Breast epithelium (tissue), 4 donors: Measurements from ENCODE around the gene SLC4A9. TPM values are rescaled to one million over a fixed set of nuclear protein-coding genes. Genes with fewer than 3 reads are reported as not detected.
A peak's percentile ranks its signal among the peaks of the same experiment; 100 is the strongest.

ENCODE experiments used
- DNase-seq, 2 donors: peaks; one replicate each; pipeline ENCODE4 v3.0.0-alpha.2; 2019; ENCODE audit warnings: low spot score in 2 of 2
- H3K27ac ChIP-seq, 2 donors: fragments of 200-600 bp; sonication (generic) in 1 of 2; one replicate each; pipeline ENCODE4 v1.5.1; 2016 to 2019; ENCODE audit warnings: mild to moderate bottlenecking in 1 of 2
- H3K27me3 ChIP-seq, 2 donors: fragments of 200-600 bp; sonication (generic) in 1 of 2; one replicate each; pipeline versions ENCODE4 v1.5.1 to v1.6.0; 2017 to 2019; ENCODE audit warnings: control low read depth in 1 of 2, mild to moderate bottlenecking in 1 of 2
- H3K36me3 ChIP-seq: fragments of 200-600 bp; one replicate; pipeline ENCODE4 v1.5.1; 2019
- H3K4me1 ChIP-seq, 2 donors: fragments of 200-600 bp; sonication (generic); one replicate each; pipeline ENCODE4 v1.5.1; 2016 to 2019; ENCODE audit warnings: control low read depth in 1 of 2
- H3K4me3 ChIP-seq, 3 donors: fragments of 200-600 bp; sonication (generic); 1 replicate in 2 of 3; 2 replicates in 1 of 3; pipeline ENCODE4 v1.5.1; 2016 to 2019; ENCODE audit warnings: mild to moderate bottlenecking in 3 of 3, moderate library complexity in 2 of 3
- H3K9me3 ChIP-seq, 2 donors: fragments of 200-600 bp; sonication (generic) in 1 of 2; one replicate each; pipeline ENCODE4 v1.5.1; 2016 to 2019; ENCODE audit warnings: control low read depth in 1 of 2
- POLR2A ChIP-seq: fragments of 450-650 bp; IDR thresholded peaks from one replicate; pipeline ENCODE4 v1.6.1; 2016; ENCODE audit warnings: antibody characterized with exemption, mild to moderate bottlenecking, moderate library complexity
- POLR2AphosphoS5 ChIP-seq, 3 donors: sonication (generic); formaldehyde crosslinking; IDR thresholded peaks; one replicate each; pipeline ENCODE4 v1.6.1; 2017; ENCODE audit warnings: antibody characterized with exemption in 3 of 3
- intact Hi-C: fragments of 100-400 bp; cut with DNase I; formaldehyde crosslinking; loops from one replicate; pipeline ENCODE4 v1.15.1; 2023; ENCODE audit warnings: low total_unique reads
- total RNA-seq, 3 donors: library from RNA; depleted of rRNA; stranded (reverse); fragments of >200 nt; gene quantifications; one replicate each; pipeline ENCODE4 v1.1.0, GENCODE V29; 2016
- TF ChIP-seq, protein P1 (sequence below), 3 donors: fragments of 450-650 bp; IDR thresholded peaks; one replicate each; pipeline ENCODE4 v1.5.1; 2016 to 2017; ENCODE audit warnings: antibody characterized with exemption in 3 of 3, mild to moderate bottlenecking in 3 of 3, moderate library complexity in 3 of 3

The SLC4A9 gene, protein sequence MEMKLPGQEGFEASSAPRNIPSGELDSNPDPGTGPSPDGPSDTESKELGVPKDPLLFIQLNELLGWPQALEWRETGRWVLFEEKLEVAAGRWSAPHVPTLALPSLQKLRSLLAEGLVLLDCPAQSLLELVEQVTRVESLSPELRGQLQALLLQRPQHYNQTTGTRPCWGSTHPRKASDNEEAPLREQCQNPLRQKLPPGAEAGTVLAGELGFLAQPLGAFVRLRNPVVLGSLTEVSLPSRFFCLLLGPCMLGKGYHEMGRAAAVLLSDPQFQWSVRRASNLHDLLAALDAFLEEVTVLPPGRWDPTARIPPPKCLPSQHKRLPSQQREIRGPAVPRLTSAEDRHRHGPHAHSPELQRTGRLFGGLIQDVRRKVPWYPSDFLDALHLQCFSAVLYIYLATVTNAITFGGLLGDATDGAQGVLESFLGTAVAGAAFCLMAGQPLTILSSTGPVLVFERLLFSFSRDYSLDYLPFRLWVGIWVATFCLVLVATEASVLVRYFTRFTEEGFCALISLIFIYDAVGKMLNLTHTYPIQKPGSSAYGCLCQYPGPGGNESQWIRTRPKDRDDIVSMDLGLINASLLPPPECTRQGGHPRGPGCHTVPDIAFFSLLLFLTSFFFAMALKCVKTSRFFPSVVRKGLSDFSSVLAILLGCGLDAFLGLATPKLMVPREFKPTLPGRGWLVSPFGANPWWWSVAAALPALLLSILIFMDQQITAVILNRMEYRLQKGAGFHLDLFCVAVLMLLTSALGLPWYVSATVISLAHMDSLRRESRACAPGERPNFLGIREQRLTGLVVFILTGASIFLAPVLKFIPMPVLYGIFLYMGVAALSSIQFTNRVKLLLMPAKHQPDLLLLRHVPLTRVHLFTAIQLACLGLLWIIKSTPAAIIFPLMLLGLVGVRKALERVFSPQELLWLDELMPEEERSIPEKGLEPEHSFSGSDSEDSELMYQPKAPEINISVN
- total RNA-seq: not detected

- no peaks in the 10 kb centered on the region for H3K36me3 ChIP-seq
- intact Hi-C loops: no loop called here
- H3K27me3 ChIP-seq: no peaks in the 10 kb centered on the region
- no peak within 1 kb of the TSS for H3K27ac ChIP-seq
- DNase-seq: no peak
- no peak within 1 kb of the TSS for H3K4me3 ChIP-seq
- no peaks in the 10 kb centered on the region for H3K4me1 ChIP-seq
- no peaks in the 10 kb centered on the region for H3K9me3 ChIP-seq
- TF ChIP-seq, protein P1, sequence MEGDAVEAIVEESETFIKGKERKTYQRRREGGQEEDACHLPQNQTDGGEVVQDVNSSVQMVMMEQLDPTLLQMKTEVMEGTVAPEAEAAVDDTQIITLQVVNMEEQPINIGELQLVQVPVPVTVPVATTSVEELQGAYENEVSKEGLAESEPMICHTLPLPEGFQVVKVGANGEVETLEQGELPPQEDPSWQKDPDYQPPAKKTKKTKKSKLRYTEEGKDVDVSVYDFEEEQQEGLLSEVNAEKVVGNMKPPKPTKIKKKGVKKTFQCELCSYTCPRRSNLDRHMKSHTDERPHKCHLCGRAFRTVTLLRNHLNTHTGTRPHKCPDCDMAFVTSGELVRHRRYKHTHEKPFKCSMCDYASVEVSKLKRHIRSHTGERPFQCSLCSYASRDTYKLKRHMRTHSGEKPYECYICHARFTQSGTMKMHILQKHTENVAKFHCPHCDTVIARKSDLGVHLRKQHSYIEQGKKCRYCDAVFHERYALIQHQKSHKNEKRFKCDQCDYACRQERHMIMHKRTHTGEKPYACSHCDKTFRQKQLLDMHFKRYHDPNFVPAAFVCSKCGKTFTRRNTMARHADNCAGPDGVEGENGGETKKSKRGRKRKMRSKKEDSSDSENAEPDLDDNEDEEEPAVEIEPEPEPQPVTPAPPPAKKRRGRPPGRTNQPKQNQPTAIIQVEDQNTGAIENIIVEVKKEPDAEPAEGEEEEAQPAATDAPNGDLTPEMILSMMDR (IDR thresholded peaks at IDR 0.05): no peak
- TF ChIP-seq POLR2AphosphoS5 (IDR thresholded peaks at IDR 0.05): no peak
- no peak for TF ChIP-seq POLR2A
Observed at GRCh38 chr5:140360101-140360500, at the start of gene SLC4A9. TSS of gene SLC4A9 (plus strand) at chr5:140360194. CDS start at chr5:140360237, 43 bp downstream.

- TF ChIP-seq, protein P1 (IDR thresholded peaks at IDR 0.05): no peak
- no peak for TF ChIP-seq POLR2A
- TF ChIP-seq POLR2AphosphoS5 (IDR thresholded peaks at IDR 0.05): no peak
- no peak overlapping the region for H3K4me3 ChIP-seq
- no peaks in the 10 kb centered on the region for H3K36me3 ChIP-seq
- H3K27me3 ChIP-seq: no peaks in the 10 kb centered on the region
- H3K9me3 ChIP-seq: no peaks in the 10 kb centered on the region
- no peaks in the 10 kb centered on the region for H3K4me1 ChIP-seq
- no peak for DNase-seq
- no peak overlapping the region for H3K27ac ChIP-seq
- intact Hi-C loops: no loop called here
Observed at GRCh38 chr5:140310434-140310833, 49.6 kb upstream of the SLC4A9 start.

DNA sequence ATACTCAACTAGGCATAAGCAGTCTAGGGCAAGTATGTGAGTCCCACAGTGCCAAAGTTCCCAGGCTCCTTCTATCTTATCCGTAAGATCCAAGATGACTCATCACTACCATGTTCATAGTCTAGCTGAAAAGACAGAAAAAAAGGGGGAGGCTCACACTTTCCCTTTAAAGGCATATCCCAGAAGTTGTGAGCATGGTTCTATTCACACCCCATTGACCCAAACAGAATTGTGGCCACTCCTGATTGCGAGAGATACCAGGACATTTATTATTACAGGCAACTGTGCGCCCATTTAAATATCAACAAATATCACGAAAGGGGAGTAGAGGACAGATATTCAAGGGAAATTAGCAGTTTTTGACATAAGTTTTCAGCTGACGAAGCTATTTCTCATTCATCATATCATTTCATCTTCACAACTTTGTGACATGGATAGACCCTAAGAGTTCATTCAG is 49.0 kb upstream of the SLC4A9 start:
- DNase-seq: no peak
- Histone ChIP-seq H3K9me3 (no peaks in the 10 kb centered on the region), H3K4me3 (no peak overlapping the region), H3K27ac (peak overlapping the region in 1 of 2 donors; percentile 70), H3K36me3 (no peaks in the 10 kb centered on the region), H3K4me1 (no peaks in the 10 kb centered on the region), H3K27me3 (no peaks in the 10 kb centered on the region)
- TF ChIP-seq POLR2AphosphoS5 (IDR thresholded peaks at IDR 0.05) (no peak), POLR2A (no peak)
- TF ChIP-seq, protein P1 (IDR thresholded peaks at IDR 0.05): no peak
- intact Hi-C loops: no loop called here

- intact Hi-C loops: no loop called here
- no peak overlapping the region for H3K4me3 ChIP-seq
- peak overlapping the region; percentile 68 to 70 for H3K27ac ChIP-seq
- no peaks in the 10 kb centered on the region for H3K4me1 ChIP-seq
- no peaks in the 10 kb centered on the region for H3K36me3 ChIP-seq
- no peak for TF ChIP-seq POLR2AphosphoS5 (IDR thresholded peaks at IDR 0.05)
- no peak for TF ChIP-seq POLR2A
- TF ChIP-seq, protein P1 (IDR thresholded peaks at IDR 0.05): no peak
- DNase-seq: no peak
- H3K27me3 ChIP-seq: no peaks in the 10 kb centered on the region
- H3K9me3 ChIP-seq: no peaks in the 10 kb centered on the region
Observed at GRCh38 chr5:140312067-140312790, 47.8 kb upstream of the SLC4A9 start.
